VCaP (cell line): ENCODE data around the gene NID2.

ENCODE experiments used
- H3K27ac ChIP-seq: fragments of 450-650 bp; 2 replicates; pipeline ENCODE4 v1.5.1; 2017
- CTCF ChIP-seq: fragments of 450-650 bp; conservative IDR thresholded peaks from 2 replicates; pipeline ENCODE4 v1.5.1; 2017; ENCODE audit warnings: mild to moderate bottlenecking, moderate library complexity

The NID2 gene

GRCh38 chr14:52014601-52015267, 54.1 kb downstream of the NID2 start:
- no peak overlapping the region for H3K27ac ChIP-seq
- TF ChIP-seq CTCF, result no peak

DNA sequence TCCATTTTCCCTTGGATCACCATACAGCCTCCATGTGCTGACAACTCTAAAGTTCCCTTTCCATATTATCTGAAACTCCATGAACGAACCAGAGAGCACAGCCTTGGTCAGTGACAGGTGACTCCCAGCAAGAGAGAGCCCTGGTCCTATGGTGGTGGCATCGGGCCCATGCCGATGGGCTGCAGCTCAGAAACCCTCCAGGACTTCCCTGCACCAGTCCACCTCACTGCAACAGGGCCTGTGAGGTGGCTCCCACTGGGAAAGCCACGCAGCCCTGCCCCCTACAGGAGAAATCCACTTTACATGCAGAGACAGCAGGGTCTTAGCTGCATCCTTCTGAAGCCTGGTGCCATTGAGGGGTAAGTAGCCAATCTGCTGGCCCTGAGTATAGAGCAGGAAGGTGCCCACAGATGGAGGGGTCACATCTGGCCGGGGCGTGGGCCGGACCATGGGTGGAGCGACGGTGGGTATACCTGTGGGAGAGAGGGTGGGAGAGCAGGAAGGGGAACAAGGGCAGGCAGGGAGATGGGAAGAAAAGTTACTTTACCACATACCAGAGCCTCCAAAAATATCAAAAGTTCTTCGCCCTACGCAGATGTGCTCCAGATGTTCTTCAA, 54.8 kb downstream of the NID2 start:
- no peak overlapping the region for H3K27ac ChIP-seq
- peak; percentile 30; the same call in 1 of the 2 replicates for TF ChIP-seq CTCF

- H3K27ac ChIP-seq, result no peak overlapping the region
- TF ChIP-seq CTCF, result no peak
Measured at GRCh38 chr14:52012635-52013034, 56.2 kb downstream of the NID2 start.

- no peak for TF ChIP-seq CTCF
- no peak overlapping the region for H3K27ac ChIP-seq
Measured at GRCh38 chr14:52011523-52011922, 57.3 kb downstream of the NID2 start.

DNA sequence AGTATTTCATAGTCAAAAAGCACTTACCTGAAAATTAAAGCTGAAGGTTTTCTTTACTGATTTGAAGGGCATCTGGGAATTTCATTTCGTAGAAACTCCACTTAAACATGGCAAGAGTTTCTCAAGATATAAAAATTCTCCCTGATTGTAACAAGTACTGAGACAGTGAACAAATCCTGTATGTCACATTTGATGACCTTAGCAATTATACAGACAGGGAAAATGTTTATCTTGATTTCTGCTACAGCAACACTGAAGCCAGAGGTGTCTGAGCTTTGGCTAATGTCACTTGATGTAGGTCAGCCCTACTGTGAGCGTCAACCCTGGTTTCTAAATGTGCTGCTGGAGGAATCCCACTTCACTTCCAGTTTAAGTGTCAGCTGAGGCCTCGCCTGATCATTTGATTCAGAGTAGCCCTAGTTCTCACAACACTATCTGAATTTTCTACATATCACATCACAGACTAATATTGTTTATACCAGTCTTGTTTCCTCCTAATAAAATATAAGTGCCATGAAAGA, 58.6 kb downstream of the NID2 start:
- TF ChIP-seq CTCF, result no peak
- H3K27ac ChIP-seq, result no peak overlapping the region

GRCh38 chr14:52008136-52008535, 60.7 kb downstream of the NID2 start:
- H3K27ac ChIP-seq, result no peak overlapping the region
- no peak for TF ChIP-seq CTCF

GRCh38 chr14:52007637-52008036, 61.2 kb downstream of the NID2 start:
- TF ChIP-seq CTCF, result no peak
- H3K27ac ChIP-seq, result no peak overlapping the region
